K562 (cell line): ENCODE results near the gene PRMT7. TPM values are rescaled to one million over a fixed set of nuclear protein-coding genes. Genes with fewer than 3 reads are reported as not detected.

Experiments used
- ATAC-seq: fragments of 200-7000 bp; cut with Tn5 transposase; 3 replicates; pipeline ENCODE4 v1.9.1; 2020; ENCODE audit warnings: moderate library complexity
- BruUV-seq: library from RNA; stranded (reverse); fragments of 400-500 nt; replicated peaks from 2 replicates; lab custom pipeline; 2021; lab: Mats Ljungman, UMichigan
- CTCF ChIA-PET: fragments of 300-600 bp; formaldehyde crosslinking; extraction: SDS; loops from one replicate; lab custom pipeline; 2021; ENCODE audit warnings: low intra/inter-chr PET ratio; lab: Yijun Ruan, JAX
- POLR2A ChIA-PET: fragments of 300-600, 350-650 bp; sonication (Branson Sonifier 250); formaldehyde crosslinking; extraction: SDS; loops from one replicate; lab custom pipeline; 2021; ENCODE audit warnings: antibody characterized with exemption, inconsistent platforms; lab: Yijun Ruan, JAX
- DNase-seq, 4 experiments: peaks; one replicate each; pipeline versions ENCODE4 v3.0.0 to v3.0.0-alpha.2; 2011 to 2018; ENCODE audit warnings: low spot score in 3 of 4, mixed read lengths in 3 of 4; ENCODE audit errors: extremely low read depth in 1 of 4
- FAIRE-seq: peaks from 2 replicates; lab custom pipeline; 2011; peaks lifted over from hg19 to GRCh38; lab: Jason Lieb, UNC
- H2AFZ ChIP-seq: 2 replicates; pipeline ENCODE4 v1.6.0; 2011; ENCODE audit warnings: low read depth, low read length, control low read depth, inconsistent platforms
- H3K27ac ChIP-seq: fragments of 200-600 bp; 3 replicates; pipeline ENCODE4 v1.8.0; 2011; ENCODE audit warnings: low read depth, mild to moderate bottlenecking, control low read depth, inconsistent platforms, low read length, moderate library complexity, mixed read lengths; ENCODE audit errors: extremely low read depth
- H3K27me3 ChIP-seq, 2 experiments: fragments of 300-600 bp in 1 of 2; 2 replicates in 1 of 2; 3 replicates in 1 of 2; pipeline versions ENCODE4 v1.6.0 to v1.8.0; 2011; ENCODE audit warnings: inconsistent platforms in 2 of 2, low read length in 2 of 2, mild to moderate bottlenecking in 1 of 2, mixed read lengths in 1 of 2, moderate library complexity in 1 of 2; ENCODE audit not compliant: control insufficient read depth in 2 of 2, insufficient read depth in 2 of 2
- H3K36me3 ChIP-seq: fragments of 300-600 bp; 3 replicates; pipeline ENCODE4 v1.8.0; 2011; ENCODE audit warnings: mild to moderate bottlenecking, low read length, inconsistent platforms; ENCODE audit not compliant: control insufficient read depth, insufficient read depth
- H3K4me1 ChIP-seq, 2 experiments: fragments of 200-600 bp in 1 of 2; replicated peaks in 1 of 2; 2 replicates in 1 of 2; 3 replicates in 1 of 2; pipeline versions ENCODE4 v1.5.1 to v1.8.0; 2011; ENCODE audit warnings: inconsistent platforms in 2 of 2, low read length in 2 of 2, mild to moderate bottlenecking in 1 of 2, mixed read lengths in 1 of 2, moderate library complexity in 1 of 2; ENCODE audit not compliant: control insufficient read depth in 2 of 2, insufficient read depth in 2 of 2
- H3K4me2 ChIP-seq: 2 replicates; pipeline ENCODE4 v1.6.1; 2011; ENCODE audit warnings: low read length, control low read depth, inconsistent platforms, mixed read lengths; ENCODE audit not compliant: insufficient read depth
- H3K4me3 ChIP-seq: fragments of 200-600 bp; sonication (generic), shearing (Covaris generic); 2 replicates; pipeline ENCODE4 v1.5.1; 2016; ENCODE audit warnings: control low read depth, inconsistent platforms
- H3K79me2 ChIP-seq: fragments of 200-600 bp; 3 replicates; pipeline ENCODE4 v1.8.0; 2011; ENCODE audit warnings: low read length, inconsistent platforms; ENCODE audit not compliant: control insufficient read depth, insufficient read depth
- H3K9ac ChIP-seq, 2 experiments: 2 replicates each; pipeline versions ENCODE4 v1.6.0 to v1.6.1; 2011; ENCODE audit warnings: low read depth in 2 of 2, low read length in 2 of 2, control low read depth in 1 of 2, inconsistent platforms in 1 of 2, mild to moderate bottlenecking in 1 of 2, mixed read lengths in 1 of 2; ENCODE audit not compliant: insufficient read depth in 1 of 2
- H3K9me1 ChIP-seq: one replicate; pipeline ENCODE4 v1.6.0; 2011; ENCODE audit warnings: inconsistent platforms, mild to moderate bottlenecking, low read length, moderate library complexity; ENCODE audit not compliant: control insufficient read depth, insufficient read depth
- H3K9me3 ChIP-seq: replicated peaks from 2 replicates; pipeline ENCODE4 v1.5.1; 2011; ENCODE audit warnings: low read depth, low read length, inconsistent platforms; ENCODE audit not compliant: control insufficient read depth, insufficient read depth
- H4K20me1 ChIP-seq: replicated peaks from 2 replicates; pipeline ENCODE4 v1.6.1; 2011; ENCODE audit warnings: low read length, inconsistent platforms, mixed read lengths; ENCODE audit not compliant: control insufficient read depth, insufficient read depth
- MCM3 ChIP-seq: fragments of 450-650 bp; IDR thresholded peaks from 2 replicates; pipeline ENCODE4 v1.6.1; 2016
- MED1 ChIP-seq: sonication (generic); formaldehyde crosslinking; IDR thresholded peaks from 2 replicates; pipeline ENCODE4 v1.8.1; 2023; ENCODE audit warnings: missing genetic modification reagents, borderline replicate concordance
- MTA2 ChIP-seq: fragments of 450-650 bp; IDR thresholded peaks from 2 replicates; pipeline ENCODE4 v1.6.1; 2016; ENCODE audit warnings: low read depth
- NFIC ChIP-seq: fragments of 450-650 bp; IDR thresholded peaks from 2 replicates; pipeline ENCODE4 v1.6.1; 2017; ENCODE audit warnings: mild to moderate bottlenecking, inconsistent platforms
- POLR2AphosphoS2 ChIP-seq: IDR thresholded peaks from 2 replicates; pipeline ENCODE4 v1.6.1; 2012; ENCODE audit warnings: low read length, improper control_type of control experiment
- RBM25 ChIP-seq: fragments of 200-400 bp; formaldehyde crosslinking; IDR thresholded peaks from 2 replicates; pipeline ENCODE4 v1.6.1; 2018; ENCODE audit warnings: low read length, low read depth, moderate library complexity; ENCODE audit not compliant: severe bottlenecking
- ZNF398 ChIP-seq: fragments of 250-450 bp; sonication (Bioruptor Pico); IDR thresholded peaks from 2 replicates; pipeline ENCODE4 v1.8.0; 2021; ENCODE audit warnings: moderate library complexity, mild to moderate bottlenecking, inconsistent platforms
- WGBS: fragments of 100-300 bp; shearing (Covaris generic); methylation state at CpG from one replicate; pipeline ENCODE4 v1.1.6; 2016; ENCODE audit warnings: low coverage, mixed read lengths; ENCODE audit not compliant: insufficient coverage; ENCODE audit errors: missing lambda C conversion rate; 5-methylcytosine and 5-hydroxymethylcytosine counted together
- in situ Hi-C: fragments of 300-500 bp; cut with MboI; formaldehyde crosslinking; loops from 4 replicates; pipeline ENCODE4 v1.15.0; 2018; ENCODE audit warnings: inconsistent platforms, mixed read lengths
- intact Hi-C: fragments of 100-400 bp; cut with micrococcal nuclease; formaldehyde crosslinking; loops from 2 replicates; pipeline ENCODE4 v1.14.2; 2022
- polyA plus RNA-seq, 8 experiments: library from polyadenylated mRNA; depleted of rRNA in 4 of 8; stranded (reverse) in 5 of 8; unstranded in 3 of 8; fragments of >200 nt; fragmentation: Nextera tagmentation in 2 of 8; fragmentation: Illumina TruSeq in 1 of 8; extraction: Ambion mirVana in 2 of 8; extraction: Trizol in 1 of 8; gene quantifications; 2 replicates each; pipeline versions ENCODE4 v1.2.1 to v1.2.3, GENCODE V29; 2011 to 2014; ENCODE audit warnings: inconsistent platforms in 1 of 8, missing spikeins in 1 of 8
- total RNA-seq, 7 experiments: library from RNA; depleted of rRNA in 6 of 7; stranded (reverse); fragments of >200 nt in 6 of 7; fragmentation: Illumina TruSeq in 2 of 7; extraction: Trizol in 2 of 7; gene quantifications; 2 replicates each; pipeline versions ENCODE4 v1.2.1 to v1.2.3, GENCODE V29; 2011 to 2021; ENCODE audit warnings: low replicate concordance in 1 of 7

The PRMT7 gene
- total and polyA plus RNA-seq, 9 of the 15 experiments (the other 6 are each of a cell fraction or from before 2014, with no cell fraction given), result 6.4 to 88.8 (median 73.1) TPM

- H3K4me3 ChIP-seq, result no peak overlapping the region
- ChIA-PET CTCF (no interaction called here), POLR2A (interaction anchor here (3.0 to 3.9 kb wide), 2 partner anchors 9 to 13 kb away, joined by 17 to 27 read pairs; partner anchors contain the start of genes PRMT7 and SLC7A6OS)
- in situ Hi-C loops (no loop called here), intact Hi-C loops (no loop called here)
- 56% methylated on average over 3 of the region's 3 CpGs for WGBS
- ATAC-seq, result no peak
- no peaks in the 10 kb centered on the region for H3K79me2 ChIP-seq
- H3K9me1 ChIP-seq, result no peaks in the 10 kb centered on the region
- TF ChIP-seq NFIC (peak; percentile 83), MTA2 (no peak), MED1 (CRISPR knock-in tag) (no peak), POLR2AphosphoS2 (no peak), RBM25 (no peak), MCM3 (no peak), ZNF398 (CRISPR knock-in tag) (no peak)
- no peaks in the 10 kb centered on the region for H3K27me3 ChIP-seq
- H3K9ac ChIP-seq, result no peak overlapping the region
- no peak overlapping the region for H2AFZ ChIP-seq
- no peak for FAIRE-seq
- no peak overlapping the region for H3K27ac ChIP-seq
- no TSS peak for BruUV-seq
- H4K20me1 ChIP-seq, result no peaks in the 10 kb centered on the region
- DNase-seq, result no peak
- H3K4me2 ChIP-seq, result no peak overlapping the region
- peaks cover 98% of the 10 kb centered on the region for H3K36me3 ChIP-seq
- no peaks in the 10 kb centered on the region for H3K9me3 ChIP-seq
- no peaks in the 10 kb centered on the region for H3K4me1 ChIP-seq
These were observed 12.9 kb upstream of the PRMT7 start for GRCh38 chr16:68297908-68298307.
